SHP77 treated with DMSO at 0.1 percent for 48 hours (cell line): ENCODE measurements around the gene ZNF334.
A peak's percentile ranks its signal among the peaks of the same experiment; 100 is the strongest.

Experiments
- DNase-seq: peaks from one replicate; lab custom pipeline; 2025; lab: John Stamatoyannopoulos, UW

ZNF334 gene

DNA sequence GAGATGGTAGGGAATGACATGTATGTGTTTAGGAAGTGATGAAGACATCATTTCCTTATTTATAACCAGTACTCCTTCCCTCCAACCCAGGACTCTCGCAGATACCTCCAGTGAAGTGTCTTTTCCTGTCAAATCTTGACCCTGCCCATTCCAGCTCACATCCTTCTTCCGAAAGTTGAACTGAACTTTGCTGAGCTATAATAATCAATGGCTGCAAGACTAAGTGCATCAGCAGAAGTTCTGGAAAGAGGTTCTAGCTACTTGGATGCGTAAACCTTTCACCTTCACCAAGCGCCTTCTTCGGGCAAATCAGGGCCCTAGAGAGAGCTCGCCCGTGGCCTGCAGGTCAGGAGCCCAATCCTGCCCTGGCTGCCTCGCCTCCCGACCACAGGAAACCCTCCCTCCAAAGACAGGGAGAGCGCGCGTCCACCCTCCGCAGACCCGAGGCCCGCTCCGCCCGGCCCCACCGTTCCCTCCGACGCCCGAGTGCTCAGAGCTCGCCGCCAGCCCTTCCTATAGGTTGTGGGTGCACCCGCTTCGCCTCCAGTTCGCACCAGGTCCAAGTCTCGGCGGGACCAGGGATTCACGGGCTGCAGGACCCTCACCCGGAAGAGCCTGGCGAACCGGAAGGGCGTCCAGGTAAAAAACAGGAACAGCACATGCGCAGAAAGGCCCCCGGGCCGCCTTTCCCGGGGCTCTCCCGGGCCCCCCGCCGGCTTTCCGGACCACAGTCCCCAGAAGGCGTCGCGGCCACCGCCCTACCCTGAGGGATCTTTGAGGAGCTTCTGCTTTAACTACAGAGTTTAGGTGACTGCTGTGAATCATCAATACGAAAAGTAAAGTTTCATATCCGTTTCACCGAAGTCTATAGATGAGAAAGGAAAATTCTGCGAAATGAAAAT, at the start of gene ZNF334:
TSS of gene ZNF334 (minus strand) at position 617 of the 902 bp plus-strand sequence. CDS start 1,457 bp downstream, outside the sequence.
- no peak for DNase-seq

DNA sequence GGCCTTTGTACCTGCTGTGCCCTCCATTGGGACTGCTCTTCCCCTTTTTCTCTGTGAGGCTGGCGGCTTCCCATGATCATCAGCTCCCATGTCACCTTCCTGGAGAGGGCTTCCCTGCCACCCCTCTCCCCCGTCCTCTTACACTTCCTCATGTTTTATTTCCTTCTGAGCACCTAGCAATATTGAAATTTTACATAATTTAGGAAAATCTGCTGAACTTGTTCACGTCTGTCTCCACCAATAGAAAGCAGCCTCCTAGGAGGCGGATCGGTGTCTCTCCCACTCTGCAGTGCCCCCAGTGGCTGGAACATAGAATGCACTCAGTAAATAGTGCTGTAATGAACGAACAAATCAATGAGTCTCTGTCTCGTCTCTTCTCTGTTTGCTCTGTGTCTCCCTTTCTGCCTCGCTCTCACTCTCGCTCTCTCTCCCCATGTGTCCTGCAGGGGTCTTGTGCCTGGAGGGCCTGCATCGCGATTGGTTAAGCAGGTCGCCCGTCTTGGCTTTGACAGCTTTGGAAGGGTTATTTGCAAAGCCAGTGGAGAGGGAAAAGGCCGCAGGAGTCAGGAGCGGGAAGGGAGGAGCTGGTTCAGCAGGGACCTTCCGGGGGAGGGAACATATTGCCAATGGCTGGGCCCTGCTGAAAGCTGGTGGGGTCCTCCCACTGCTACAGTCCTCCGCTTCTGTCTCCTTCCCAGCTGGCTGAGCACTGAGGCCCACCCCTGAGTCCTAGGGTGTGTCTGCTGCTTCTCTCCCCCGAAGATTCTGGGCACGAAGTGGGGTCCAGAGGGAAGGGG, 49.2 kb upstream of the ZNF334 start:
- DNase-seq, result peak; percentile 89

DNA sequence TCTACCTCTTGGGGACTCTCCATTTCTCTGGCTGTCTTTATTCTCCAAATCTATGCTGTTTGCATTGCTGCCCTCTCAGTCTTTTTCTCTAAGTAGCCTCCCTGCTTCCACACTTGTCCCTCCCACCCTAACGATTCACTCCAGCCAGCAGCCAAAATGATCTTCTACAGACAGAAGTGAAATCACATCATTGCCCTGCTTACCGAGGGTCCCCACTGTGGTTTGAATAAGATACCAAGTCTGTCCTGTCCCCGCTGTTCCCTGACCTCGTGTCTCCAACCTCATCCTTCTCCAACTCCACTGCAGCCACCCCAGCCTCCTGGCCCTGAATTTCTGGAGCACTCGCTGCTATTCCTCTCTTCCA, 48.6 kb upstream of the ZNF334 start:
- no peak for DNase-seq

DNA sequence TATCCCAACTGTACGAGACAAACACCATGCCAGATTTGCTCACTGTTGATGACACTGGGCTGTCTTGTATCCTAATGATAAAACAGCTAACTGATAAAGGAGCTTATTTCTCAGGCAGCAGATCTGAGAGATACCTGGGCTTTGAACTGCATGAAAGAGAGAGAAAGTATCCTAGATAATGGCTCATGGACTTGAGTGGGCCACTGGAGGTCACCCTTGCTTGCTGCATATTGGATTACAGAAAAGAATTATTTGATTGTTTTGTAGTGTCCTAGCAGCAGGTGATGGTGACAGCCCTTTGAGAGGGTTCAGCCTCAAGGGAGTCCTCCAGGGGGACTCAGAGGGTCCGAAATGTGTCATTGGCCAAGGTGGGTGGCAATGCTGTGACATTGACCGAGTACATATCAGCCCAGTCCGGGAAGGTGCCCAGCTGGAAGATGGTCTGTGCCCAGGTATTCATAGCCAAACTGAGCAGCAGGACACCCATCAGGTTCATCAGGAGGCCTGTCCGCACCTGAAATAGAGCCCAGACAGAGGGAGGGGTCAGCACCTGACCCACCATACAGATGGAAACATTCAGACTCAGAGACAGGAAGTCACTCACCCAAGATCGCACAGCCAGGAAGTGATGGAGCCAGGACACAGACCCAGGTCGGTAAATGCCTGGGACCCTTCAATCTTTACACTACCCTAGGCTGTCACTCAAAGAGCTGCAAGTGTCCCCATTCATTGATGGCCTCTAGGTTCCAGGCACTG, 46.5 kb upstream of the ZNF334 start:
- DNase-seq, result no peak

DNA sequence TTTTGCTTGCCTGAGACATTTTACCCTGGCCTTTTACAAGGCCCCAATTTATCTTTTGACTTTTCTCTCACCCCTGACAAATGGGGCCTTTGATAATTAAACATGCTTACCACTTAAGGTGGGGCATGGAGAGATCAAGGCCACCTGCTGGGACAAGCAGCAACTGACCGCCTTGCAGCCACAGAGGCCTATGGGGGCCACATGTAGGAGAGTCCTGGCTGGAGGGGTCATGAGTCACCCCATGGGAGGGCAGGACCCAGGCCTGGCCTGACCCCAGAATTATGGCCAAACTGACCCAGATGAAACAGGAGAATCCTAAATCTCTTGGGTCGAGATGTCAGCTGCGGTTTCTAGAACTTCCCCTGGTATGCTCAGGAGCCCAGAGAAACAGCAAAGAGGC, 45.6 kb upstream of the ZNF334 start:
- no peak for DNase-seq

DNA sequence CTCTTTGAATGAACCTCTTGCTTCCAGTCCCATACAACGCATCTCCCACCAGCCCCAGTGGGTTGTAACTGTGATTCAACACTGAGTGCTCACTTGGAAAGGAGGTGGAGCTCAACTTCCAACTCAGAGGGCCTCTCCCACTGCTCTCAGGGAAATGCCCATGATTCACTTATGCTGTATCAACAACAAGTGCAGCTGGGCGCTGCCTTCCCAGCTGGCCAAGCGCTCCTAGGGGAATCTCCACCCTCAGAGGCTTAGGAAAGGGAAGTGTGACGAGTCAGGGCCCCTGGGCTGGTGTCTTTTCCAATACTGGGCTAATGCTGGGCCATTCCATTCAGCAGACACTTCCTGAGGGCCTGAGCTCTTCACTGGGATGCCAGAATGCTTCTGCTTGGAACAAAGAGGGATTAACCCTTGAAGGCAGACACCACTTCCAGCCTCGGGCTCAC, 45.2 kb upstream of the ZNF334 start:
- peak; percentile 70 for DNase-seq

DNA sequence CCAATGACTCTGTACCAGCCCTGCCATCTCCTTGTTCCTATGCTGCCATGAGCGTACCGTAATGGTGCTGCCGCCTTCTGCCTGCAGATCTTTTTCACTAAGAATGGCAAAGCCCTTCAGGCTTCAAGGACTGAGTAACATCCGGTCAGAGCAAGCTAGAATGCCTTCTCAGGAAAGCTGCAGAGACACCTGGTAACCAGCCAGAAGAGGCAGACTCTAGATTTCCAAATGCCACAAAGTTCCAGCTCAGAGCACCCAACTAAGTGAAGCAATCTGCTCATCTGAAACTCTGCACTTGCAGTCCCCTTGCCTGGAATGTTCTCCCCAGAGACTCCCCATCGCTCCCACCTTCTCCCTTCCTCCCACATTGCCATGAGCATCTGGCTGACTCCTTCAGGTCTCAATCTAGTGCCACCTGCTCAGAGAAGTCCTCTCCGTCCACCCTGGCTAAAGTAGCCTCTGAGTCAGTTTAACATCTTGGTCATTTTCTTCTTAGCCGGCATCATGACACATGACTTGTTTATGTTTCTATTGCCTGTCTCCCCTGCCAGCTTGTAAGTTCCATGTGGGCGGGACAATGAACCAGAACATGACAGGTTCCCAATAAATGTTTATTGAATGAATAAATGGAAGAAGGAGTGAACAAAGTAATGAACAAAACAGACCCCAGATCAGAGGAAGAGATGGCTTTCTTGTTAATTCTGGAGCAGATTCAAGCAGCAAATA, 44.0 kb upstream of the ZNF334 start:
- DNase-seq, result no peak

DNA sequence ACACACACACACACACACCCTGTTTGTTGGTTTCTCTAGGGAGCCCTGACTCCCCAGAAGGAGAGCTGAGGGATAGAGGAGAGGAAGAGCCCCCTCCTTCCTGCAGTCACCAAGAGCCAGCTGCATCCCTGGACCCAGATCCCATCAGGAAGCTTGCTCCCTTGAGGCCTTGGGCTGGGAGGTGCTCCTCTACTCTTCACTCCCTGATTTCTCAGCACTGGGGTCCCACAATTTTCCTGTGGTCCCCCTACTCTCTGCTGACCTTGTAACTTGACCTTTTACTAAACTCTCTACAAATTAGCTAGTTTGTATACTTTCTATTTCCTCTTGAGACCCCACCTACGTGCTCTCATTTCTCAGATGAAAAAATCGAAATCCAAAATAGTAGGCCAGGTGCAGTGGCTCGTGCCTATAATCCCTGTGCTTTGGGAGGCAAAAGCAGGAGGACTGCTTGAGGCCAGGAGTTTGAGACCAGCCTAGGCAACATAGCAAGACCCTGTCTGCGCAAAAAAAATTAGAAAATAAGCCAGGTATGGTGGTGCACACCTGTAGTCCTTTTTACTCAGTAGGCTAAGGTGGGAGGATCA, 42.1 kb upstream of the ZNF334 start:
- no peak for DNase-seq

DNA sequence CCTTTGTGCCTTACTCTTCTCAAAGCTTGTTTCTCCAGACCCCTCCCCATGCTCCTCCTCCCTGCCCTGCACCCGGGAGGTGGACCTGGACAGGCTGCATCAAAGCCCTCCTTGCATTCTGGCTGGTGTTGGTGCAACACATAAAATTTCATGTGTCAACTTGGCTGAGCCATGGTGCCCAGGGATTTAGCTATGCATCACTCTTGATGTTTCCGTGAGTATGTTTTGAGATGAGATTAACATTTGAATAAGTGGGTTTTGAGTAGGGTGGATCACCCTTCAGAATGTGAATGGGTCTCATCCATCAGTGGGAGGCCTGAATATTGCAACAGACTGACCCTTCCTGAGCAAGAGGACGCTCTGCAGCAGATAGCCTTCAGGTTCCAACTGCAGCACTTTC, 41.5 kb upstream of the ZNF334 start:
- DNase-seq, result no peak

DNA sequence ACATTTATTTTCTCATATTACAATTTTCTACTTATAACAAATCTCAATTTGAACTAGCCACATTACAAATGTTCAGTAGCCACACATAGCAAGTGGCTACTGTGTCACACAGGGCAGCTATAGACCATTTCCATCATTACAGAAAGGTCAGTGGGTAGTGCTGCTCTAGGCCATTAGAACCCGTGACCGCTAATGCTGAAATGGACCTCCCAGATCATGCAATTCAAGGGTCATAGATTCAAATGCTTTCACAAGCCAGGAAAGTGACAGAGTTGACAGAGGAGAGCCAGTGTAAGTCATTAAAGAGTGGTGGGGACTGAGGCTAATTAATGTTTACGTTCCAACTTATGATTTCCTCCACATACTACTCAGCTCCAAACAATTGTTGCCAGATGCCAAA, 40.6 kb upstream of the ZNF334 start:
- DNase-seq, result no peak

DNA sequence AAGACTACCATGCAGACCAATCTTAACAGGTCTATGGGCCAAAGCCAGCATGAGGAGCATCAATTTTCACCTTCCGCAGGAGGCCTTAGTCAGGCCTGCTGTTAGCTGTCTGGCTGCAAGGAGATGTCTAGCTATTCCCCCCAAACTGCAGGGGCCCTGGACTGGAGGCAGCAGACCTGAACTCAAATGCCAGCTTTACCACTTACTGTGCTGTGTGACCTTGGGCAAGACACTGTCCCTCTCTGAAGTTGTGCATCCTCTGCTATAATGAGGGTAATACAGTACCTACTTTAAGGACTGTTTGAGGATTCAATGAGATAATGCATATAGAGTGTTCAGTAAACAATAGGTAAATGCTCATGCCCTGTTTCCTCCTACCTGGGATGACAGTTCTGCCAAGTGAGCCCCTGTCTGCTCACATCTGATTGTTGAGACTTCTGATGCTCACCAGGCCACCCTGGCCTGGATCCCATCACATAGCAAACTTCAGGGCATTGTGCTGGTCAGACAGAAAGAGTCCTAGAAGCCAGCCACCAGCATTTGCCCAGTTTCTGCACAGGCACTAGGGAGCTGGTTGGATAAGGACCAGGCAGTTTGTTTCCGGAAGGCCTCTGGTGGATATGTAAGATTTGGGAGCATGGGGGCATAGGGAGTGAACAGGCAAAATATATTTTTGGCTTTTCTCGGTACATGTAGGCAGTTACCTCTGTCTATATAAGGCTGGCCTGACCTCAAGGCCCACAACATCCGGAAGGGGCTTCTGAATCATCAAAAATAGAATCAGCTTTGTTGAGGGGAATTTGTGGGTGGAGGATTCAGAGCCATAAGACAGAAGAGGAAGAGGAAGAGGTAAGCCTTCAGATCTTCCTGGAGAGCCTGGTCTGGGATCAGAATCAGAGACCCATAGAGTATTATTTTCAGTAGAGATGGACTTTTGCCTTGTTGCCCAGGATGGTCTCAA, 39.4 kb upstream of the ZNF334 start:
- DNase-seq, result no peak

DNA sequence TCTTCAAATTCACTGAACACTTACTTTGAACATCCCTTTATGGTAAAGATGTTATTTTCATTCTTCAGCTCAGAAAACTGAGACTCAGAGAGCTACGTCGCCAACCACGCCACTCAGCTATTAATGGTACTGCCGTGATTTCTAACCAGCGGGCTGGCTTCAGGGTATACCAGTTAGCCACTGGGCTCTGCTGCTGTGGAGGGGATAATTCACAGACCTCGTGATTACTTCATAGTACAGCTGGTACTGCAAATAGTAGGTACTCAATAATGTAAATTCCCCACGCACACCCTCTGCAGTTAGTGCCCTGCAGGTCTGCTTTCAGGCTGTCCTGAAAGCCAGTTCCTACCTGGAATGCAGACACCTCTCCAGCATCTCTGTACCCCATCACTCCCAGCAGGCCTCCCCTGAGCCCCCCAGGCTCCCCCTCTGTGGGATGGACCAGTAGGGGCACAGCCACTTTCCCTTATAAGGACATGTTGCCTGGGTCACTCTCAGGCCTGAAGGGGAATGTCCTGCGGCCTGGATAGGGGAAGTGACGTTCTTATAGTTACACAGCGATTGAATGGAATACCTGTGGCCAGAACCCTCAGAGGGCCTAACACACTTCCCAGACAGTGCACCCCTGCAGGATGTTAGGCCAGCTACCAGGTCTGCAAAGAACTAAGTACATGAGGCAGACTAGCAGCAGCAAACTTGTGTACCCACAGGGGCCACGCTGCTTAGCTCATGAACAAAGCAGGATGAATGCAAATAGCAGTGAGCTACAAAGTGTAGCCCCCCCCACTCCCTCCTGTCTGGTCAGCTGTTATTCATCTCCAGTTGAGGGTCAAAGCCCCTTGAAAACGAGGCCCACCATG, 38.4 kb upstream of the ZNF334 start:
- no peak for DNase-seq

DNA sequence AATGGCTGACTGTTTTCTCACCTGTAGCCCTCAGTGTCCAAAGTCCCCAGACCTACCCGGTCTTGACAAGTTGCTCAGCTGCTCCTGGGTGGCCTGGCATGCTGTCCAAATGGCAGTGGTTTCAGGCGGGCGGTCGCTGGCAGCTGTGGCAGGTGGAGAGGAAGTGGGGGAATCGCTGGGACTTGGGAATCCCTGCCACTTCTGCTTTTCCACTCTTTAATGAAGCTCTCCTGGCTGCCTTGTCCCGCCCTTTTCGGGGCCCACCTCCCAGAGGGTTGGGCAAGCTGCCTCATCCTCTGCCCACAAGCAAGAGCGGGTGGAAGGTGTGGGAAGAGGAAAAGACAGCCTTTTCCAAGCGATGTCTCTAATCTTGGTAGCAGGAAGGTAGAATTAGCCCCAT, 37.1 kb upstream of the ZNF334 start, which contains the start of gene OCSTAMP:
TSS of gene OCSTAMP (minus strand) at position 194 of the 400 bp plus-strand sequence. CDS start at position 100, 94 bp downstream.
- DNase-seq, result no peak

DNA sequence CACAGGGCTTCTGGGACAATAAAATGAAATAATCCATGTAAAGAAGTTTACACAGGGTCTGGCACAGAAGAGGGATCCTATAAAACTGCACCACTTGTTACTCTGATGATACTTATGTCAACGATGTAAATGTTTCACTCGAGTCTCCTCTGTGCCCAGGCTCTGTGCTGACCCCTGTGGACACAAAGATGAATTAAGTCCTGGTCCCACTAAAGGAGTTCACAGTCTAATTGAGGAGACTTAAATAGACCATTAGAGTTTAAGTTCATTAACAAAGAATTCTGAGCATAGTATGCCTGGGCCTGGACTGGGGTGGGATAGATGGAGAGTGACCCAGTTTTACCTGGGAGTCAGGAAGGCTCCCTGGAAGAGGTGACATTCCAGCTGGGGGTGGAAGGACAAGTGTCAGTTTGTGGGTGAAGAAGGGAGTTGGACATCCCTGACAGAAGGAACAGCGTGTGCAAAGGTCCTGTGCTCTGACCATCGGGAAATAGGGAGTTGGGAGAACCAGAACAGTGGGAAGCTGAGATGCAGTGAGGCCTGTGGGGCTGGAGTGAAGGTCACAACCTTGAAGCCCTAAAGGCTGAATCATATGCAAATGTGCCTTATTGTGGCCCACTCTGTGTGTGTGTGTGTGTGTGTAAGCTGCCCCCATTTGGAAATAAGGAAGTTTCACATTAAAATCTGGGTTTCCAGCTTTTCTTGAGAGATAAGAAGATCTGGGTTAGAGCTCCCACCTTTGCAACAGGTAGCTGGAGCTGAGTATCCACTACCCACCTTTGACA, 36.0 kb upstream of the ZNF334 start:
- no peak for DNase-seq

DNA sequence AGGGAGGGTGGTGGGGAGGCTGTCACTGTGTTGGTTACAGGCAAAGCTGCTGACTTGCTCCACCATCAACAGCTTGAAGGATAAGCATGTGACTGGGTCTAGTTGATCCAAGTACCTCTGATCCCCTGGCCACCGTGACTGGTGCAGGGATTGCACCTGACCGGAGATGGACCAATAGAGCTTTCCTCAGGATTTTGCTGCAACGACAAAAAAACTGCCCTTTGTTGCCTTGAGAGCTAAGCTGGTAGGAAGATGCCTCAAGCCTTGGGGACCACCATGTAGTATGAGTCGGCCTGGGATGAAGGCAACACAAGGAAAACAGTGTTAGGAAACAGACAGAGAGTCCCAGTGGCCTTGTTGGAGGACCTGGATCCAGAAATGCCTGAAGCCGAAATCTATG, 35.3 kb upstream of the ZNF334 start:
- no peak for DNase-seq

DNA sequence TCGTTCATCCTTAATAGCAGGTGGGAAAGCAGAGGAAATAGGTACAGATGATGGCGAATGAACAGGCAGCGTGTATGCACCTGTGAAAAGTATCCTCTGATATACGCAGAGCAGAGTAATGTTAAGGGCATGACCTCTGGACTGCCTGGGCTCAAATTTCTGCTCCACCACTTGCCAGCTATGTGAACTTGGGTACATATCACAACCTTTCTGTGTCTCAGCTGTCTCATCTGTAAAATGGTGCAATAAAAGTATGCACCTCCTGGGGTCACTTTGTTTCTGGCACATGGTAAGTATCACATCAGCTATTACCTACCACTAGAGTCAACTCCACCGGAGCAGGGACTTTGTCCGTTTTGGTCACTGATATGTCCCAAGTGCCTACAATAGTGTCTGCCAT, 34.6 kb upstream of the ZNF334 start:
- DNase-seq, result no peak

DNA sequence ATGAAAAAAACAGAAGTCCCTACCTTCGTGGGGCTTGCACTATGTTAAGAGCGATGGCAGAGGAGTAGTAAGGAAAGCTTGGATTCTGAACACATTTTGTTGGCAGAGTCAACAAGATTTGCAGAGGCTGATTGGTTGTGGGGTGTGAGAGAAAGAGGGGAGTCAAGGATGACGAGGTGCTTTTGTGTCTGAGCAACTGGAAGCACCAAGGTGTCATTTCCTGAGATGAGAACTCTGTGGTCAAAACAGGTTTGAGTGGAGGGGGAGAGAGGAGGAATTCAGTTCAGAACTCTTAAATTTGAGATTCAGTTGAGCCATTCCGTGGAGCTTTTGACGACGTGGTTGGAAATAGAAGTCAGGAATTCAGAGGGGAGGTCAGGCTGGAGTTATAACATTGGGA, 33.6 kb upstream of the ZNF334 start:
- no peak for DNase-seq

DNA sequence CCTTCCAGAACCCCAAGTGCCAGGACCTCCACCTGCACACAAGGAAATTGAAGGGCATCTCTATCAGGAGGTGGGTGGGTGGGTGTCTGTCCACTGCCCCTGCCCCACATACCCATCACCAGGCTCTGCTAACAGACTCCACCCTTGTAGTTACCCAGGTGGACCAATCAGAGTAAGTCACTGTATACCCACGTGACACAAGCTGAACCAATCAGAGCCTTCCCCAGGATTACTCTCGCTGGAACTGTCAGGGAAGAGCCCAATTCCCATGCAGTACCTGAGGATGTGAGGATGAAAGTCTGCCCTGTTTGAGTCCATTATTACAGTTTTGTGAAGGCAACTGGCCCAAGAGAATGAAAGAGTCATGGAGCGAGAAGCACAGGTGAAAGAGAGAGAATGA, 32.9 kb upstream of the ZNF334 start:
- no peak for DNase-seq
